ENCODE data around the gene STK10. TPM values are rescaled to one million over a fixed set of nuclear protein-coding genes. Genes with fewer than 3 reads are reported as not detected.

The STK10 gene
- 41.1 and 60.5 TPM in 2 replicates for total RNA-seq

DNA sequence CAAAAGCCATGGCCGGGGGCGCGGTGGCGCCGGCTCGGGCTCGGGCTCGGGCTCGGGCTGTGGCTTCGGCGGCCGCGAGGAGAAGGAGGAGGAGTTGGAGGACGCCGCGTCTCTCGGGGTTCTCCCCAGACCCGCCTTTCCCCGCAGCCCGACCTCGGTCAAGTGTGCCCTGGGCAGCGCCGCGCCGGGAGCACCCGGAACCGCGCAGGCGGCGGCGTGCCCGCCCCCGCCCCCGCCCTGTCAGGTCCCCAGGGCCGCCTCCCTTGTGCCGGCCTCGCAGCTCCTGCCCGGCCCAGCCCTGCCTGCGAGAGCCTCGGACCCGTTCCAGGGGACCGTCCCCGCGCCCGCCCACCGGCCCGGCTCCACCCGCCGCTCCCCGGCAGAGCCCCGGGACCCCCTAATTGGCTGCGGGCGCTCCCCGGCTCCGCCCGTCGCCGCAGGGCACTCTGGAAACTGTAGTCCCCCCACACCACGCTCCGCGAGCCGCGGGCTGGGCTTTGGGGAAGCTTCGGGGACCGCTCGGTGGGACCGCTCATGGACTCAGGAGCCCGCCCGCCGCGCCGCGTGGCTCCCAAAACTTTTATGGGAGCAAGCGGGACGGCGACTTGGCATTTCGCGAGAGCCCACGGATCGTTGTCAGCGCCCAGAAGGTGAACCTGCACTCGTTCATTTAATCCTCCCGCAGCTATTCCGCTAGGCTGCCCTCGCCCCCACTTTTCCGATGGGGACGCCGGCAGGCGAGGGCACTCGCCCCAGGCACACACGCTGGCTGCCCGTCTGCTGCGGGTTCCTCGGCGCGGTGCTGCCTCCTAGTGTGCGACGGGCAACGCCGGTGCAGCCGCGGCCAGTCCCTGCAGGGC is at the start of gene STK10:
Gene STK10, minus strand, starts transcription at position 192 of the 860 bp plus-strand sequence. Its CDS starts 182 bp downstream, at position 10.

DNA sequence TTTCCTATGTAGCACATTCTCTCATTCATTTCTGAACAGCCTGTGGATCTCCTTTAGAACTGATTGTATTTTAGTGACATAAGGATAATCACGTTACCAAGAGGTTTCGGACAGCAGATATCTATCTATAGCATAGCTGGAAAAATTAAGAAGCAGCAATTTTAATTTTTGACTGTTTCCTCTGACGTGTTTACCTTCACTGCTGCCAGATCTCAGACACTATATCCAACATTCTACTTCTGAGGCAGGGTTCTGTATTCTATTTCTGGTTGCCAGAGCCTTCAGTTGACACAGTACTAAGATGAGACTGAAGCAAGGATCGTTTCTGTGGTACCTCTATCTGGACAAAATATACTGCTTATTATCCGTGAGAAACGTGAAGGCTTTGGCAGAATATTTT is 5.8 kb upstream of the STK10 start, which contains the start of gene EFCAB9:
Gene EFCAB9, plus strand, starts transcription at position 301 of the 400 bp plus-strand sequence. Its CDS starts 1 bp downstream, at position 302.

GRCh38 chr5:172006321-172007174 is 181.5 kb downstream of the STK10 start, which contains the start of gene FBXW11:
TSS of gene FBXW11 (minus strand) at chr5:172006638. CDS start at chr5:172006502, 136 bp downstream.

Other genes starting within 250 kb of the STK10 start
- gene FBXW11, start 181.6 kb downstream of the STK10 start, total RNA-seq = 43.9 and 56.1 TPM in 2 replicates
- not detected in 2 replicates for gene EFCAB9, start 5.9 kb upstream of the STK10 start, total RNA-seq
- 28.0 and 29.4 TPM in 2 replicates for gene UBTD2, start 95.5 kb upstream of the STK10 start, total RNA-seq

All from cardiac atrium fibroblast (primary cell).